ENCODE results near the gene CCDC39.
A peak's percentile ranks its signal among the peaks of the same experiment; 100 is the strongest.

CCDC39 gene

GRCh38 chr3:180679178-180680096 is at the start of gene CCDC39:
Gene CCDC39 (minus strand): TSS chr3:180679489. CDS start chr3:180679380, 109 bp downstream.
- DNase-seq = peak; percentile 49 to 57

- DNase-seq = no peak
These were observed 40.7 kb upstream of the CCDC39 start for GRCh38 chr3:180720012-180720411.

- no peak for DNase-seq
These were observed 28.6 kb upstream of the CCDC39 start for GRCh38 chr3:180707896-180708295.

GRCh38 chr3:180705619-180706018 is 26.3 kb upstream of the CCDC39 start:
- no peak for DNase-seq

- DNase-seq = no peak
These were observed 25.2 kb upstream of the CCDC39 start for GRCh38 chr3:180704532-180704931.

GRCh38 chr3:180700941-180701340 is 21.7 kb upstream of the CCDC39 start:
- DNase-seq = no peak

- no peak for DNase-seq
These were observed 19.5 kb upstream of the CCDC39 start for GRCh38 chr3:180698760-180699270.

- DNase-seq = no peak
These were observed 15.0 kb upstream of the CCDC39 start for GRCh38 chr3:180694321-180694720.

GRCh38 chr3:180693656-180694055 is 14.4 kb upstream of the CCDC39 start:
- no peak for DNase-seq

GRCh38 chr3:180690061-180690460 is 10.8 kb upstream of the CCDC39 start:
- no peak for DNase-seq

- DNase-seq = no peak
These were observed 5.5 kb upstream of the CCDC39 start for GRCh38 chr3:180684807-180685206.

- no peak for DNase-seq
These were observed 4.5 kb upstream of the CCDC39 start for GRCh38 chr3:180683816-180684215.

GRCh38 chr3:180680097-180680430 is 775 bp upstream of the CCDC39 start:
- DNase-seq = peak in 1 of 2 donors; percentile 34

- no peak for DNase-seq
These were observed 1.1 kb downstream of the CCDC39 start for GRCh38 chr3:180678231-180678630.

- no peak for DNase-seq
These were observed 17.8 kb downstream of the CCDC39 start for GRCh38 chr3:180661444-180661843.

- no peak for DNase-seq
These were observed 22.2 kb downstream of the CCDC39 start for GRCh38 chr3:180657094-180657493.

- no peak for DNase-seq
These were observed 22.9 kb downstream of the CCDC39 start for GRCh38 chr3:180656406-180656805.

GRCh38 chr3:180646187-180646790 is 33.0 kb downstream of the CCDC39 start:
- peak in 1 of 2 donors; percentile 1 for DNase-seq

GRCh38 chr3:180640987-180641386 is 38.3 kb downstream of the CCDC39 start:
- DNase-seq = no peak

GRCh38 chr3:180633722-180634121 is 45.6 kb downstream of the CCDC39 start:
- DNase-seq = no peak

GRCh38 chr3:180631317-180631716 is 48.0 kb downstream of the CCDC39 start:
- DNase-seq = no peak

- no peak for DNase-seq
These were observed 48.9 kb downstream of the CCDC39 start for GRCh38 chr3:180630371-180630770.

GRCh38 chr3:180626844-180627243 is 52.4 kb downstream of the CCDC39 start:
- no peak for DNase-seq

- no peak for DNase-seq
These were observed 54.6 kb downstream of the CCDC39 start for GRCh38 chr3:180624714-180625113.

All from CD4-positive, alpha-beta T cell treated with Interleukin-4 for 1 hour (primary cell).